Spleen (tissue), 11 donors: ENCODE data around the gene GADD45GIP1. TPM values are rescaled to one million over a fixed set of nuclear protein-coding genes. Genes with fewer than 3 reads are reported as not detected.
A peak's percentile ranks its signal among the peaks of the same experiment; 100 is the strongest.

Source experiments
- DNase-seq: peaks from one replicate; pipeline ENCODE4 v3.0.0-alpha.2; 2020
- H3K27ac ChIP-seq, 8 donors: fragments of 200-600 bp; sonication (generic) in 7 of 8; 1 replicate in 4 of 8; 2 replicates in 4 of 8; pipeline versions ENCODE4 v1.5.0 to v1.8.0; 2016 to 2021; ENCODE audit warnings: inconsistent platforms in 4 of 8, mild to moderate bottlenecking in 4 of 8, moderate library complexity in 1 of 8
- H3K27me3 ChIP-seq, 7 donors: fragments of 200-600 bp; sonication (generic) in 6 of 7; replicated peaks in 1 of 7; 1 replicate in 4 of 7; 2 replicates in 3 of 7; pipeline versions ENCODE4 v1.5.0 to v1.8.0; 2016 to 2021; ENCODE audit warnings: inconsistent platforms in 3 of 7, mild to moderate bottlenecking in 1 of 7
- H3K36me3 ChIP-seq, 6 donors: fragments of 200-600 bp; sonication (generic) in 5 of 6; 1 replicate in 4 of 6; 2 replicates in 2 of 6; pipeline versions ENCODE4 v1.5.0 to v1.8.0; 2016 to 2021; ENCODE audit warnings: inconsistent platforms in 2 of 6
- H3K4me1 ChIP-seq, 6 donors: fragments of 200-600 bp; sonication (generic) in 5 of 6; 1 replicate in 3 of 6; 2 replicates in 3 of 6; pipeline versions ENCODE4 v1.5.0 to v1.8.0; 2016 to 2021; ENCODE audit warnings: inconsistent platforms in 3 of 6
- H3K4me3 ChIP-seq, 8 donors: fragments of 200-600 bp; sonication (generic) in 7 of 8; 1 replicate in 4 of 8; 2 replicates in 4 of 8; pipeline versions ENCODE4 v1.5.0 to v1.8.0; 2016 to 2021; ENCODE audit warnings: inconsistent platforms in 4 of 8, mild to moderate bottlenecking in 4 of 8, moderate library complexity in 2 of 8
- H3K9me3 ChIP-seq, 8 donors: fragments of 200-600 bp; sonication (generic) in 7 of 8; 1 replicate in 4 of 8; 2 replicates in 4 of 8; pipeline versions ENCODE4 v1.5.0 to v1.8.0; 2016 to 2021; ENCODE audit warnings: inconsistent platforms in 4 of 8
- CTCF ChIP-seq, 11 experiments: fragments of 200-600 bp in 7 of 11; fragments of 450-650 bp in 4 of 11; sonication (generic) in 4 of 11; IDR thresholded peaks in 8 of 11; conservative IDR thresholded peaks in 3 of 11; 1 replicate in 7 of 11; 2 replicates in 4 of 11; pipeline versions ENCODE4 v1.4.0 to v1.8.0; 2016 to 2021; ENCODE audit warnings: antibody characterized with exemption in 11 of 11, inconsistent platforms in 4 of 11, mild to moderate bottlenecking in 1 of 11
- POLR2A ChIP-seq, 3 donors: fragments of 450-650 bp; IDR thresholded peaks; one replicate each; pipeline ENCODE4 v1.5.1; 2017; ENCODE audit warnings: antibody characterized with exemption in 3 of 3, mild to moderate bottlenecking in 1 of 3
- POLR2AphosphoS5 ChIP-seq, 3 donors: sonication (generic); formaldehyde crosslinking; IDR thresholded peaks; one replicate each; pipeline ENCODE4 v1.5.1; 2017; ENCODE audit warnings: antibody characterized with exemption in 3 of 3
- WGBS, 5 donors: extraction: QIAGEN DNeasy Blood & Tissue Kit in 3 of 5; methylation state at CpG; one replicate each; pipeline versions ENCODE4 v1.1.5 to v1.1.7; 2013 to 2018; 5-methylcytosine and 5-hydroxymethylcytosine counted together
- intact Hi-C: fragments of 100-400 bp; cut with DNase I; formaldehyde crosslinking; loops from one replicate; pipeline ENCODE4 v1.15.0; 2023; ENCODE audit warnings: low total_unique reads
- microRNA-seq, 3 donors: library from miRNA; unstranded; fragments of <30 nt; microRNA quantifications; one replicate each; pipeline versions ENCODE4 to v1.1.0, GENCODE V29; 2019 to 2020
- polyA plus RNA-seq, 3 donors: library from polyadenylated mRNA; stranded (reverse); fragments of 200-250 nt; gene quantifications; one replicate each; pipeline ENCODE4 v1.2.1, GENCODE V29; 2013
- small RNA-seq, 4 donors: library from RNA; depleted of rRNA; stranded (forward); fragments of <200 nt; gene quantifications; one replicate each; pipeline ENCODE3, GENCODE V24; 2016
- total RNA-seq, 7 donors: library from RNA; depleted of rRNA in 3 of 7; stranded (reverse); fragments of >200 nt in 3 of 7; fragmentation: NEBNext Ultra II Directional in 4 of 7; extraction: Animal tissue kit (Norgen Biotek cat#: 25700) in 4 of 7; gene quantifications; one replicate each; pipeline versions ENCODE4 v1.1.0 to v1.2.1, GENCODE V29; 2016 to 2021
- donor health status: healthy with polysubstance abuse.
- donor health status: DM: no; HTN: no; CAD: no; lungs with moderate emphysema.
- donor health status: DM: no; HTN: no; CAD: no.
- donor health status: Bipolar disorder and iron deficiency.
- donor health status: healthy.
- donor health status: DM: no; HTN: no; CAD: no.
- donor health status: DM: yes; HTN: yes; CAD: no.

GADD45GIP1 gene
- total and polyA plus RNA-seq, 10 donors = 12.8 to 47.9 (median 21.8) TPM

- TF ChIP-seq POLR2A (IDR thresholded peaks at IDR 0.05) (no peak), POLR2AphosphoS5 (IDR thresholded peaks at IDR 0.05) (peak in 1 of 3 donors; percentile 46)
- intact Hi-C loops = no loop called here
- DNase-seq = peak; percentile 84
- Histone ChIP-seq H3K27ac (peak overlapping the region; percentile 42 to 86 (median 73)), H3K4me3 (peak overlapping the region in 1 of 8 donors; percentile 38), H3K36me3 (no peaks in the 10 kb centered on the region), H3K27me3 (no peaks in the 10 kb centered on the region), H3K9me3 (no peaks in the 10 kb centered on the region), H3K4me1 (peaks cover 9 to 40% (median 30%) of the 10 kb centered on the region in 6 donors)
- WGBS, 5 donors = 23 to 37% (median 31%) methylated on average over 11 to 12 of the region's 12 CpGs
These were observed 43.0 kb downstream of the GADD45GIP1 start for GRCh38 chr19:12913851-12914690.

- WGBS, 5 donors = 24 to 46% (median 27%) methylated on average over 22 of the region's 22 CpGs
- H3K27me3 ChIP-seq = no peaks in the 10 kb centered on the region
- intact Hi-C loops = no loop called here
- TF ChIP-seq POLR2AphosphoS5 (IDR thresholded peaks at IDR 0.05) = peak; percentile 51 to 78 (median 62)
- TF ChIP-seq CTCF (IDR thresholded peaks at IDR 0.05 in 8 of 11, conservative IDR thresholded peaks at IDR 0.05 in 3 of 11) = no peak
- no peak for TF ChIP-seq POLR2A (IDR thresholded peaks at IDR 0.05)
- peak overlapping the region in 1 of 8 donors; percentile 38 for H3K4me3 ChIP-seq
- DNase-seq = no peak
- no peaks in the 10 kb centered on the region for H3K9me3 ChIP-seq
- H3K36me3 ChIP-seq = no peaks in the 10 kb centered on the region
- H3K4me1 ChIP-seq = peaks cover 5 to 31% (median 24%) of the 10 kb centered on the region in 6 donors
- peak overlapping the region; percentile 42 to 86 (median 73) for H3K27ac ChIP-seq
These were observed 43.9 kb downstream of the GADD45GIP1 start for GRCh38 chr19:12913011-12913561.

- H3K27me3 ChIP-seq = no peaks in the 10 kb centered on the region
- peaks cover 5 to 31% (median 24%) of the 10 kb centered on the region in 6 donors for H3K4me1 ChIP-seq
- TF ChIP-seq POLR2A (IDR thresholded peaks at IDR 0.05) (no peak), POLR2AphosphoS5 (IDR thresholded peaks at IDR 0.05) (no peak), CTCF (IDR thresholded peaks at IDR 0.05 in 8 of 11, conservative IDR thresholded peaks at IDR 0.05 in 3 of 11) (no peak)
- peak overlapping the region in 1 of 8 donors; percentile 38 for H3K4me3 ChIP-seq
- no peaks in the 10 kb centered on the region for H3K36me3 ChIP-seq
- DNase-seq = no peak
- WGBS, 5 donors = 63 to 74% (median 63%) methylated on average over 4 of the region's 4 CpGs
- H3K27ac ChIP-seq = peak overlapping the region in 6 of 8 donors; percentile 20 to 86 (median 78)
- intact Hi-C loops = no loop called here
- H3K9me3 ChIP-seq = no peaks in the 10 kb centered on the region
These were observed 44.5 kb downstream of the GADD45GIP1 start for GRCh38 chr19:12912571-12912970.

GRCh38 chr19:12907166-12907565, 49.9 kb downstream of the GADD45GIP1 start:
- no peak overlapping the region for H3K4me3 ChIP-seq
- WGBS, 5 donors = 85 to 94% (median 89%) methylated on average over 9 of the region's 9 CpGs
- no peak for DNase-seq
- H3K4me1 ChIP-seq = peaks cover 0 to 1% (median 0%) of the 10 kb centered on the region in 6 donors
- no peaks in the 10 kb centered on the region for H3K9me3 ChIP-seq
- intact Hi-C loops = no loop called here
- no peaks in the 10 kb centered on the region for H3K36me3 ChIP-seq
- no peak for TF ChIP-seq POLR2AphosphoS5 (IDR thresholded peaks at IDR 0.05)
- TF ChIP-seq POLR2A (IDR thresholded peaks at IDR 0.05) = no peak
- no peak for TF ChIP-seq CTCF (IDR thresholded peaks at IDR 0.05 in 8 of 11, conservative IDR thresholded peaks at IDR 0.05 in 3 of 11)
- no peaks in the 10 kb centered on the region for H3K27me3 ChIP-seq
- H3K27ac ChIP-seq = no peak overlapping the region

Small RNA genes lying within 50 kb of the gene (microRNA-seq; reads per million reads assigned to microRNA genes)
- gene MIR5695 (0 to 0.70 (median 0.36) reads per million in 3 donors), gene MIR6515 (1.7 to 2.9 (median 2.5) reads per million in 3 donors)

Small RNA genes lying within 50 kb of the gene (small RNA-seq; reads per million reads assigned to genes)
- gene MIR5695 (0 to 0.23 (median 0.07) reads per million in 4 donors), gene MIR6515 (0 to 0.14 (median 0.06) reads per million in 4 donors)

Other genes starting within 250 kb of the GADD45GIP1 start
- 10 to 100 TPM; 47.5 to 83.6 (median 61.5) TPM for gene TNPO2, start 233.3 kb downstream of the GADD45GIP1 start, total RNA-seq
- gene TNPO2, start 233.3 kb downstream of the GADD45GIP1 start, polyA plus RNA-seq = 10 to 100 TPM; 15.8 to 30.4 (median 22.9) TPM
- gene TRIR, start 222.5 kb downstream of the GADD45GIP1 start, total RNA-seq = 100 to 1,000 TPM; 127 to 225 (median 150) TPM
- 100 to 1,000 TPM; 346 to 403 (median 386) TPM for gene TRIR, start 222.5 kb downstream of the GADD45GIP1 start, polyA plus RNA-seq
- 10 to 100 TPM; 32.7 to 50.7 (median 38.4) TPM for gene GET3, start 219.7 kb downstream of the GADD45GIP1 start, total RNA-seq
- gene GET3, start 219.7 kb downstream of the GADD45GIP1 start, polyA plus RNA-seq = 10 to 100 TPM; 35.4 to 68.0 (median 52.8) TPM
- gene BEST2, start 205.4 kb downstream of the GADD45GIP1 start, total RNA-seq = not detected
- not detected for gene BEST2, start 205.4 kb downstream of the GADD45GIP1 start, polyA plus RNA-seq
- gene HOOK2, start 181.7 kb downstream of the GADD45GIP1 start, total RNA-seq = 10 to 100 TPM; 14.8 to 27.4 (median 25.2) TPM
- gene HOOK2, start 181.7 kb downstream of the GADD45GIP1 start, polyA plus RNA-seq = 10 to 100 TPM in 2 of 3 donors, 1 to 10 TPM in 1; 7.1 to 24.3 (median 20.5) TPM
- gene JUNB, start 165.7 kb downstream of the GADD45GIP1 start, total RNA-seq = 100 to 1,000 TPM; 102 to 363 (median 189) TPM
- 100 to 1,000 TPM in 1 of 3 donors, 10 to 100 TPM in 2; 57.5 to 118 (median 64.0) TPM for gene JUNB, start 165.7 kb downstream of the GADD45GIP1 start, polyA plus RNA-seq
- 100 to 1,000 TPM in 6 of 7 donors, 10 to 100 TPM in 1; 97.9 to 203 (median 140) TPM for gene PRDX2, start 155.4 kb downstream of the GADD45GIP1 start, total RNA-seq
- 100 to 1,000 TPM in 2 of 3 donors, 10 to 100 TPM in 1; 78.3 to 123 (median 108) TPM for gene PRDX2, start 155.4 kb downstream of the GADD45GIP1 start, polyA plus RNA-seq
- 1 to 10 TPM in 4 of 7 donors, not detected in 3; 1.1 to 4.8 (median 3.4) TPM for gene THSD8, start 155.2 kb downstream of the GADD45GIP1 start, total RNA-seq
- 1 to 10 TPM; 5.2 to 9.1 (median 5.7) TPM for gene THSD8, start 155.2 kb downstream of the GADD45GIP1 start, polyA plus RNA-seq
- gene RNASEH2A, start 150.6 kb downstream of the GADD45GIP1 start, total RNA-seq = 10 to 100 TPM in 6 of 7 donors, 1 to 10 TPM in 1; 9.8 to 15.9 (median 11.7) TPM
- gene RNASEH2A, start 150.6 kb downstream of the GADD45GIP1 start, polyA plus RNA-seq = 10 to 100 TPM in 2 of 3 donors, 1 to 10 TPM in 1; 4.4 to 12.2 (median 11.4) TPM
- gene RTBDN, start 122.6 kb downstream of the GADD45GIP1 start, total RNA-seq = not detected
- gene RTBDN, start 122.6 kb downstream of the GADD45GIP1 start, polyA plus RNA-seq = not detected
- under 1 TPM in 6 of 7 donors, not detected in 1; 0.23 to 0.65 (median 0.33) TPM for gene MAST1, start 118.7 kb downstream of the GADD45GIP1 start, total RNA-seq
- gene MAST1, start 118.7 kb downstream of the GADD45GIP1 start, polyA plus RNA-seq = under 1 TPM in 2 of 3 donors, not detected in 1; 0.12 to 0.32 TPM
- 10 to 100 TPM; 20.4 to 36.1 (median 24.4) TPM for gene DNASE2, start 75.8 kb downstream of the GADD45GIP1 start, total RNA-seq
- gene DNASE2, start 75.8 kb downstream of the GADD45GIP1 start, polyA plus RNA-seq = 10 to 100 TPM; 19.5 to 33.9 (median 28.1) TPM
- gene KLF1, start 70.0 kb downstream of the GADD45GIP1 start, total RNA-seq = 10 to 100 TPM in 1 of 7 donors, 1 to 10 TPM in 3, under 1 TPM in 2, not detected in 1; 0.44 to 13.0 (median 2.7) TPM
- gene KLF1, start 70.0 kb downstream of the GADD45GIP1 start, polyA plus RNA-seq = under 1 TPM; 0.13 to 0.67 (median 0.33) TPM
- gene GCDH, start 66.1 kb downstream of the GADD45GIP1 start, total RNA-seq = 10 to 100 TPM; 19.0 to 48.4 (median 29.3) TPM
- gene GCDH, start 66.1 kb downstream of the GADD45GIP1 start, polyA plus RNA-seq = 10 to 100 TPM; 16.3 to 29.4 (median 20.1) TPM
- gene SYCE2, start 37.9 kb downstream of the GADD45GIP1 start, total RNA-seq = under 1 TPM in 1 of 7 donors, not detected in 6; 0.74 TPM
- under 1 TPM; 0.29 to 0.85 (median 0.30) TPM for gene SYCE2, start 37.9 kb downstream of the GADD45GIP1 start, polyA plus RNA-seq
- gene FARSA, start 23.5 kb downstream of the GADD45GIP1 start, total RNA-seq = 10 to 100 TPM; 32.8 to 49.9 (median 42.2) TPM
- 10 to 100 TPM; 25.1 to 55.4 (median 36.3) TPM for gene FARSA, start 23.5 kb downstream of the GADD45GIP1 start, polyA plus RNA-seq
- gene CALR, start 18.6 kb downstream of the GADD45GIP1 start, total RNA-seq = 100 to 1,000 TPM; 306 to 828 (median 571) TPM
- gene CALR, start 18.6 kb downstream of the GADD45GIP1 start, polyA plus RNA-seq = 100 to 1,000 TPM; 150 to 194 (median 193) TPM
- 100 to 1,000 TPM in 1 of 7 donors, 10 to 100 TPM in 6; 80.4 to 109 (median 90.8) TPM for gene RAD23A, start 11.4 kb downstream of the GADD45GIP1 start, total RNA-seq
- 100 to 1,000 TPM in 2 of 3 donors, 10 to 100 TPM in 1; 88.6 to 134 (median 115) TPM for gene RAD23A, start 11.4 kb downstream of the GADD45GIP1 start, polyA plus RNA-seq
- gene DAND5, start 12.4 kb upstream of the GADD45GIP1 start, total RNA-seq = not detected
- not detected for gene DAND5, start 12.4 kb upstream of the GADD45GIP1 start, polyA plus RNA-seq
- 10 to 100 TPM; 12.3 to 41.4 (median 26.7) TPM for gene NFIX, start 38.3 kb upstream of the GADD45GIP1 start, total RNA-seq
- 1 to 10 TPM; 1.1 to 7.7 (median 1.5) TPM for gene NFIX, start 38.3 kb upstream of the GADD45GIP1 start, polyA plus RNA-seq
- gene LYL1, start 145.6 kb upstream of the GADD45GIP1 start, total RNA-seq = 10 to 100 TPM; 35.5 to 69.4 (median 50.0) TPM
- 10 to 100 TPM; 63.7 to 86.9 (median 68.0) TPM for gene LYL1, start 145.6 kb upstream of the GADD45GIP1 start, polyA plus RNA-seq
- 10 to 100 TPM; 27.7 to 72.8 (median 37.5) TPM for gene TRMT1, start 159.5 kb upstream of the GADD45GIP1 start, total RNA-seq
- 100 to 1,000 TPM in 2 of 3 donors, 10 to 100 TPM in 1; 76.2 to 109 (median 107) TPM for gene TRMT1, start 159.5 kb upstream of the GADD45GIP1 start, polyA plus RNA-seq
- 10 to 100 TPM; 22.0 to 47.0 (median 37.7) TPM for gene NACC1, start 161.0 kb upstream of the GADD45GIP1 start, total RNA-seq
- 10 to 100 TPM in 1 of 3 donors, 1 to 10 TPM in 2; 5.5 to 32.8 (median 7.1) TPM for gene NACC1, start 161.0 kb upstream of the GADD45GIP1 start, polyA plus RNA-seq
- gene STX10, start 193.2 kb upstream of the GADD45GIP1 start, total RNA-seq = 10 to 100 TPM; 43.8 to 89.5 (median 55.8) TPM
- 10 to 100 TPM; 78.3 to 98.0 (median 93.7) TPM for gene STX10, start 193.2 kb upstream of the GADD45GIP1 start, polyA plus RNA-seq
- gene IER2, start 193.2 kb upstream of the GADD45GIP1 start, total RNA-seq = 100 to 1,000 TPM in 4 of 7 donors, 10 to 100 TPM in 3; 59.7 to 131 (median 104) TPM
- 10 to 100 TPM; 56.7 to 92.2 (median 76.6) TPM for gene IER2, start 193.2 kb upstream of the GADD45GIP1 start, polyA plus RNA-seq